Measurements from ENCODE around the gene MYO15A.

- no peak for TF ChIP-seq SUZ12 (IDR thresholded peaks at IDR 0.05; ENCODE audit: extremely low read depth, insufficient read depth, insufficient read length)
- TF ChIP-seq YY1 (IDR thresholded peaks at IDR 0.05; ENCODE audit: insufficient read depth, insufficient read length) = no peak
These were observed 109.0 kb downstream of the MYO15A start for GRCh38 chr17:18217412-18218015.
